HG02642 (cell line): Measurements from ENCODE around the gene RRP12.
"Not testable (repeated sequence)": the region's sequence is repeated elsewhere in the genome, so short reads cannot be mapped to it uniquely, and the experiment has no call there.

Source experiments
- ATAC-seq: cut with Tn5 transposase; IDR thresholded peaks from one replicate; pipeline ENCODE4 v1.9.1; 2021; ENCODE audit warnings: mild to moderate bottlenecking; ENCODE audit not compliant: unreplicated experiment, poor library complexity

RRP12 gene

GRCh38 chr10:97376413-97376812 is 24.7 kb downstream of the RRP12 start:
- no peak for ATAC-seq

DNA sequence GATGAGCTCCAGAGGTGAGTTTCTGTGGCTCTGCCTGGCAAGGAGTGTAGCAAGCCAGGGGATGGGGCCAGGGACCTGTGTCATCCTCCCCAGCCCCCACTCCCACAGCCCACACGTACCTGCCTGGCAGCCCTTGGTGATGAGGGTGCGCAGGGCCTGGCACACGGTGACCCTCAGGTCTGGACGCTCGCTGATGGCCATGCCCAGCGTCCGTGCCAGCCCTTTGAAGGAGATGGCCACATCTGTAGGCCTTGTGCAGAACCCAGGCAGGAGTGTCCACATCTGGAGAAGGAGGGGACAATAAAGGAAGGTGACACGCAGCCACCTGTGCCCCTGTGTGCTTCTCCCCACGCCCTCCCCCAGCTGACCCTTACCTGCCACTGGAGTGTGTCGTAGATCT is 27.7 kb downstream of the RRP12 start:
- ATAC-seq: no peak

DNA sequence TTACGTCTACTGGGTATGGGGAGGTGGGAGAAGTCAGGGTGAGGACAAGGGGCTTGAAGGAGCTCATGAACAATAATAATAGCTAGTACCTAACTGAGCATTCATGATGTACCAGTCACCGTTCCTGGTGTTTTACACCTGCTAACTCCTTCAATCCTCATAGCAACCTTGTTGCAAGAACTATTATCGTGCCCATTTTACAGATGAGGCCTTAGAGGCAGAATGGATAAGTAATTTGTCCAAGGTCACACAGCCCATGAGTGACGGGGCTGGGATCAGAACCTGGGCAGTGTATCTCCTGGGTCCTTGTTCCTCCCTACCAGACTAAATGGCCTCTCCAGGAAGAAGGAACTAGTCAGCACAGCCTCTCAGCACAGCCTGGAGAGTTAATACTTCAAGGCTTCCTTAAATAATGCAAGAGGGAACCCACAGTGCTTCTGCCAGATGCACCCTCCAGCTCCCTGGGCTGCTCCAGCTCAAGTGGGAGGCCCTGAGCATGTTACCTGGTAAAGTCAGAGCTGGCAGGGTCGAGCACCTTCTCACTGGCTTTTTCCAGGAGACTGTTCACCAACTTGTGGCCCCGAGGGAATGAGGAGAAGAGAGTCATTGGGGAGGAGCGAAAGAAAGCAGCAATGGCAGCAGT is 28.8 kb downstream of the RRP12 start:
- ATAC-seq: no peak

DNA sequence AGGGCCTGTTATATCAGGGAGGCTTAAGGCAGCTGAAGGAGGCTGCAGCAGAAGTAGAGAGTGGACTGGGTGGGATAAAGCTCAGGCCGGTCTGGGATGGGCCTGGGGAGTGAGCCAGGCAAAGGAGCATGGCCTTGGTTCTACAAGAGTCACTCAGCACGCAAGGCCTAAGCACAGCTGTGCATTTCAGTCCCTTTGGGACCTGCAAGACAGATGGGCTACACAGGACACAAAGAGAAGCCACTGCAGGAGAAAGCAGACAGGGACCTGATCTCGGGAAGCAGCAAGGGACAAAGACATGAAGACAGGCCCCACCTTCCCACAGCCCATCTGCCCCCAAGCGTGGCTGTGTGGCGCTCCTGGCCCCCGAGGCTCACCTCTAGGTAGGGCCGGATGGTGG is 29.4 kb downstream of the RRP12 start:
- no peak for ATAC-seq

- no peak for ATAC-seq
These were observed 34.0 kb downstream of the RRP12 start for GRCh38 chr10:97367126-97367649.

- ATAC-seq: no peak
These were observed 34.6 kb downstream of the RRP12 start for GRCh38 chr10:97366572-97366971.

- ATAC-seq: no peak
These were observed 35.3 kb downstream of the RRP12 start for GRCh38 chr10:97365761-97366351.

DNA sequence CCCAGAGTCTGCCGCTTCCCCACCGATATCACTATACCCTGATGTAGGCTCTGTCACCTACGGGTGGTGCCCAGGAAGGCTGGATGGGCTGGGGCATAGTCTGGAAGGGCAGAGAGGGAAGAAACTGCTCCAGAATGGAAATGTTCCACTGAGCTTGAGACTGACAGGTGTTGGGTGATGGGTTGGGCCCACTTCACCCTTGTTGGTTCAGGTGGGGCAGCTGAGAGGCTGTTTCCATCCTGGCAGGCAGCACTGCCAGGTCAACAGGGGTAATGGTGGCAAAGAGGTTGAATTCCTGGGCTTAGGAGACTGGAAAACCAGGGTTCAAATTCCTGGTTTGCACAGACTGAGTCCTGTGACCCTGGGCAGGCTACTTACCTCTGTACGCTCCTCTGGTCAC is 38.1 kb downstream of the RRP12 start:
- no peak for ATAC-seq

DNA sequence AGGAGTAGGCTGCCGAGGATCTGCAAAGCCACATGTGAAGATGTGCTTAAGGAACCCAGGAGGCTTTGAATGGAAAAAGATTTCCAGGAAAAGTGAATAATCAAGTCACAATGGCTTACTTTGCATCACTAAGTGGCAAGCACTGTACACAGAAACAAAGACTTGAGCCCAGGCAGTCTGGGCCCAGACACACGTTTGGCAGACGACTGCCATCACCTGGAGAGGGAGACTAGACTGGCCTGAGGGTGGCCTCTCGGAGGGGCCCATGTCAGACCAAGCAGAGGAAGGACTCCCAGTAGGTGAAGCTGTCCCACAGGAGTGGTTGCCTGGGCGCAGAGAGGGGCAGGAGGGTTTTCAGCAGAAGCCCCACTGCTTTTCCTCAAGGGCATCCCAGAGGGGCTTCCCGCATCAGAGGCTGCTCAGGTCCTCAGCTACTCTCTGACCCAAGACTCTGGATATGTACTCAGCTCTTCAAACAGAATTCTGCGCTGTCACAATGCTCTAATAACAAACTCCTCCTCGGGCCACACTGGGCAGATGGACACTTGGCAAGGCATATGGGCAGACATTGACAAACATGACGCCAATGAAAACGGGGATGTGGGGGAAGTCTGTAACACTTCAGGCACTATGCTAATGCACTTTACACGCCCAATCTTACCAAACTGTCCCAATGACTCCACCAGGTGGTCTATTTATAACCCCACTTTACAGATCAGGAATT is 38.7 kb downstream of the RRP12 start:
- ATAC-seq: no peak

DNA sequence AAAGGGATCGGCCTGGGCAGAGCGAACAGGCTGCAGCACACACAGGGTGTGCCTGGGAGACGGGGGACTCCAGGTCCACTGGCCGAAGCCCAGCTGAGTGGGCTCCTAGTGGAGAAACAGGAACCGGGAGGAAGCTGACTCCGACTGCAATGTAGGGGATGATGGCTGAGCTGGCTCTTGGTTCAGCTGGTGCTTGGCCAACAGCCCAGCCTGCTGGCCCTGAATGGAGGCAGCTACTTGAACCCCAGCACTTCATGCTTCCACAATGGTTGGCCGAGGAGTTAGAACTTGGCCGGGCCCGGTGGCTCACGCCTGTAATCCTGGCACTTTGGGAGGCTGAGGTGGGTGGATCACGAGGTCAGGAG is 39.6 kb downstream of the RRP12 start:
- ATAC-seq: no peak

DNA sequence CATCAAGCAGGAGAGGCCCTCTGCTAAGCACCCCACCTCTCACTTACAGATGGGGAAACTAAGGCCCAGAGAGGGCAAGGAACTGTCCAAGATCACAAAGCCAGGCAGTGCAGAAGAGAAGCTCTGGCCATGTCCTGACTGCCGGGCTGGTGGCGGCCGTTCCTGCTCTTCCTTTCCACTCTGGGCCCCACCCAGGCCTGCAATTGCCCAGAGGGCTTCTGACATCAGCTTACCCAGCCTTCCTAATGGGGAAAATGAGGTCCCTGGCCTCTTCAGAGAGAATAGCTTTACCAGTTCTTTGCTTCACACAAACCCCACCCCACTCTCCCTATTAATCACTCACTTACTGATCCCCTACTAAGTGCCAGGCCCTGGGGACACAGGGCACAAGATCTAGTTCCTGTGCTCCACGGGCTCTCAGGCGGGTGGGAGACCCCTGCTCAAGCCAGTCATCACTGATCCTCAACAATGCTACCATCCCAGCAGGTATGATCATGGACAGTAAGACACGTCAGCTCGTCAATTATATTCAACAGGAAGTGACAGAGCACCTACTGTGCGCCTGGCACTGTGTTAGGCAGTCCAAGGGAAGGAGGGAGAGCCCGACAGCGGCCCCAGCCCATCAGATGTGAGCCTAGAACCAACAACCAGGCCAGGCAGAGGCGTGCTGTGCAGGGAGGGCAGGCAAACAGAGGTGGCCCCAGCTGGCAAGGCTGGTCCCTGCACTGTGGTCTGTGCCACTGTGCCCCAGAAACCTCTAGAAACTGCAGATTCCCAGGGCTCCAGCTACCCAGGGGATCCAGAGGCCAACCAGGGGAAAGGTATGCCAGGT is 40.2 kb downstream of the RRP12 start:
- no peak for ATAC-seq

GRCh38 chr10:97358781-97359180 is 42.4 kb downstream of the RRP12 start:
- ATAC-seq: no peak

DNA sequence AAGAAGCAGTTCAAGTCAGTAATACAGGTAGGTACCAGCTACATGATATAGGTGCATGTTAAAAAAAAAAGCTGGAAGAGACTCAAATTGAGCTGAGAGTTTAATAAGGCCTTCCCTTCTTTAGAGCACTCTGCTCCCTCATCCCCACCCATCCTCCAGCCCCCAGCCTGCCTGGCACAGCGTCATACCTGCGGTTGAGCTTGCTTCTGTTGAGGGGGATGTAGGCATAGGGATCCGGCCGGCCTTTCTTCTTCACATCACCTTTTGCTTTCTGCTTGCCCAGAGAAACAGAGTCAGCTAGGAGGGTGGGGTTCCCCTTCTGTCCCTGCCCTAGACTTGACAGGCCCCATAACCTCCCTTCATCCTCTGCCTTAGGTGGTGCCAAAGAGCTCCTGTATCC is 42.8 kb downstream of the RRP12 start:
- ATAC-seq: no peak

DNA sequence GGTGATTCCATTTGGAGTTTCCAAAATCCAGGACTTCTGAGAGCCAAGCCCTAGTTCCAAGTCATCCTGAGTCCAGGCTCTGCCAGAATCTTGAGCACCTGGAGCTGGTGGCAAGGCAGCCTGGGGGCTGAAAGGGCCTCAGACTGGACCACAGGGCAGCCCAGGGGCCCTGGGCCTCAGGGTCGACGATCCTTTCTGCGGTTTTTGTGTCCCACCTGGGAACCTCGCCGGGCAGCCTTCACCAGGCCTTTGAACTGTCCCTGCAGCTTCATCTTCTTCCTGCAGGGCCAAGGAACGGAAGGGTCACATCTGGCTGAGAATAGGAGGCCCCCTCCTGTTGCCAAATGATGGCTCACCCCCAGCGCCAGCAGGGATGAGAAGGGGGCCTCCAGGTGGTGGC is 44.2 kb downstream of the RRP12 start:
- no peak for ATAC-seq

- no peak for ATAC-seq
These were observed 44.7 kb downstream of the RRP12 start for GRCh38 chr10:97356318-97356914.

GRCh38 chr10:97355571-97355975 is 45.6 kb downstream of the RRP12 start:
- ATAC-seq: no peak

- no peak for ATAC-seq
These were observed 47.2 kb downstream of the RRP12 start for GRCh38 chr10:97353945-97354344.

DNA sequence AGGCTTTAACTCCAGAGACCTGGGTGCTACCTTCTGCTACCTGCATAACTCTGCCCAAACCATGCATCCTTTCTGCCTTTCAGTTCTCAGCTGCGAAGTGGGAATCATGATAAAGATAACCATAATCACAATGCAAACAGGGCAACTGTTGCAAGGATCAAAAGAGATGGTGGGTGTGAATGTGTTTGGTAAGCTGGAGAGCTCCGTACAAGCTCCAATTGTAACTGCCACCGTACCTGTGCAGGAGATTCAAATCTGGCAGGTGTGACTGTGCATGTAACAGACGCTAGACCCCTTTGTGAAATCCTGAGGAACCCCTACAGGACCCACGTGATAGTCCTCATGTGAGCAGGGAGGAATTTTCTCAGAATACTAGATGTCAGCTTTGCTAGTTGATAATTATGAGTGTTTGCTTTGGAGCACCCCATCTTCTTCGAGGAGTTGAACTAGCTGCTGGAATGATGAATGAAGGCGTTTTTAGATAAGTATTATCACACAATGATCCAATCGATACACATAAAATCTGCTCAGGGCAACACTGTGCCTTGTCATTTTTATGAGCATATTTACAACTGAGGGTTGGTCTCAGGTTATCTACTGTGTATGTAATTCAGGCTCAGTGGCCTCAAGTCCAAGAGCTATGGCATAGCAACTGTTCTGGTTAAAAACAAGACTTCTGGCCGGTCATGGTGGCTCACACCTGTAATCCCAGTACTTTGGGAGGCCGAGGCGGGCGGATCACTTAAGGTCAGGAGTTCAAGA is 51.2 kb downstream of the RRP12 start:
- no peak for ATAC-seq

- no peak for ATAC-seq
These were observed 53.8 kb downstream of the RRP12 start for GRCh38 chr10:97347317-97347716.

DNA sequence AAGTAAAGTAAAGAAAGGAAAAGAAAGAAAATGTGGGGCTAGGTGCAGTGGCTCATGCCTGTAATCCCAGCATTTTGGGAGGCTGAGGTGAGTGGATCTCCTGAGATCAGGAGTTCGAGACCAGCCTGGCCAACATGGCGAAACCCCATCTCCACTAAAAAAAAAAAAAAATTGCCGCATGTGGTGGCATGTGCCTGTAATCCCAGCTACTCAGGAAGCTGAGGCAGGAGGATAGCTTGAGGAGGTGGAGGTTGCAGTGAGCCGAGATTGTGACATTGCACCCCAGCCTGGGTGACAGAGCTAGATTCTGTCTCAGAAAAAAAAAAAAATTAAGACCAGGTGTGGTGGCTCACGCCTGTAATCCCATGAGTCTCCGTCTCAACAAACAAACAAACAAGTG is 57.5 kb downstream of the RRP12 start:
- not testable (repeated sequence) for ATAC-seq
